Measurements from ENCODE around the gene GTPBP2.

Gene GTPBP2

GRCh38 chr6:43676962-43677606, 48.0 kb upstream of the GTPBP2 start:
- peaks cover 46% of the 10 kb centered on the region for H3K79me2 ChIP-seq (ENCODE audit: low read length)
- no peaks in the 10 kb centered on the region for H3K4me1 ChIP-seq (ENCODE audit: low read length)
- H3K9me2 ChIP-seq (replicated peaks; ENCODE audit: insufficient read depth, low read length), result no peaks in the 10 kb centered on the region
- no peaks in the 10 kb centered on the region for H3F3A ChIP-seq (ENCODE audit: insufficient read depth, low read length)
- no peak overlapping the region for H3K4me2 ChIP-seq (ENCODE audit: low read depth, low read length)
- H4K20me1 ChIP-seq (ENCODE audit: insufficient read depth, low read length), result peaks cover 6% of the 10 kb centered on the region; the same call in 1 of the 2 replicates
- no peak for TF ChIP-seq EZH2phosphoT487 (IDR thresholded peaks at IDR 0.05; ENCODE audit: low read length)
- no peak for TF ChIP-seq EZH2 (optimal IDR thresholded peaks at IDR 0.05; ENCODE audit: low read depth, low read length)
- TF ChIP-seq CTCF (IDR thresholded peaks at IDR 0.05; ENCODE audit: low read length), result no peak
- H3K9me3 ChIP-seq (replicated peaks; ENCODE audit: insufficient read depth, low read length), result no peaks in the 10 kb centered on the region
- no peaks in the 10 kb centered on the region for H3K27me3 ChIP-seq (replicated peaks; ENCODE audit: insufficient read depth, low read length)
- no peak overlapping the region for H3K9ac ChIP-seq (ENCODE audit: low read length)
- DNase-seq, result no peak
- no peak overlapping the region for H2AFZ ChIP-seq (ENCODE audit: low read length)
- no peak overlapping the region for H3K4me3 ChIP-seq (ENCODE audit: low read length)
- no peaks in the 10 kb centered on the region for H3K36me3 ChIP-seq (replicated peaks; ENCODE audit: insufficient read depth, low read length)
- H3K27ac ChIP-seq (ENCODE audit: low read length), result no peak overlapping the region

GRCh38 chr6:43674921-43675320, 45.9 kb upstream of the GTPBP2 start:
- no peaks in the 10 kb centered on the region for H3K36me3 ChIP-seq (replicated peaks; ENCODE audit: insufficient read depth, low read length)
- no peaks in the 10 kb centered on the region for H3K27me3 ChIP-seq (replicated peaks; ENCODE audit: insufficient read depth, low read length)
- no peak overlapping the region for H2AFZ ChIP-seq (ENCODE audit: low read length)
- no peaks in the 10 kb centered on the region for H4K20me1 ChIP-seq (ENCODE audit: insufficient read depth, low read length)
- H3K9me2 ChIP-seq (replicated peaks; ENCODE audit: insufficient read depth, low read length), result no peaks in the 10 kb centered on the region
- no peak overlapping the region for H3K4me2 ChIP-seq (ENCODE audit: low read depth, low read length)
- peaks cover 19% of the 10 kb centered on the region for H3K4me1 ChIP-seq (ENCODE audit: low read length)
- no peak overlapping the region for H3K9ac ChIP-seq (ENCODE audit: low read length)
- peaks cover 7% of the 10 kb centered on the region; the same call in 1 of the 2 replicates for H3F3A ChIP-seq (ENCODE audit: insufficient read depth, low read length)
- no peak overlapping the region for H3K4me3 ChIP-seq (ENCODE audit: low read length)
- H3K27ac ChIP-seq (ENCODE audit: low read length), result no peak overlapping the region
- H3K79me2 ChIP-seq (ENCODE audit: low read length), result peaks cover 24% of the 10 kb centered on the region
- TF ChIP-seq EZH2 (optimal IDR thresholded peaks at IDR 0.05; ENCODE audit: low read depth, low read length) (no peak), CTCF (IDR thresholded peaks at IDR 0.05; ENCODE audit: low read length) (no peak), EZH2phosphoT487 (IDR thresholded peaks at IDR 0.05; ENCODE audit: low read length) (no peak)
- H3K9me3 ChIP-seq (replicated peaks; ENCODE audit: insufficient read depth, low read length), result no peaks in the 10 kb centered on the region
- no peak for DNase-seq

DNA sequence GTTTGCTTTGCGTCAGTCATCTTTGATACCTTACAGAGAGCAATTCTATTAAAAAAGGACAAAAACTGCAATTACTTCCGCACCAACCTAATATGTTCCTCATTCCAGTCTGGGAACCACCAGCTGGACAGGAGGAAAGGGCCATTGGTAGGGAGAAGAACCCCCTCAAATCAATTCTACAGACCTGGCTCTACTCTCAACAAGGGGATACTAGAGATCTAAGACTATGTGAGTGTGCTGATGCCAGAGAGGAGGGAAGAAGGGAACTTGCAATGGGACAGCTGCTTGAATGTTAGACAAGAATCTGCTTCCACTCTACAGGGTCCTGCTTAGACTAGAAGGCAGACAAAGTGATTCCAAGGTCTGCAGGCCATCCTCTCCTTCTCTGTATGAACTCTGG, 45.2 kb upstream of the GTPBP2 start:
- no peak for DNase-seq
- no peak for TF ChIP-seq EZH2 (optimal IDR thresholded peaks at IDR 0.05; ENCODE audit: low read depth, low read length)
- TF ChIP-seq EZH2phosphoT487 (IDR thresholded peaks at IDR 0.05; ENCODE audit: low read length), result no peak
- no peak for TF ChIP-seq CTCF (IDR thresholded peaks at IDR 0.05; ENCODE audit: low read length)
- Histone ChIP-seq H3K9me2 (replicated peaks; ENCODE audit: insufficient read depth, low read length) (no peaks in the 10 kb centered on the region), H3K4me3 (ENCODE audit: low read length) (no peak overlapping the region), H3K27ac (ENCODE audit: low read length) (no peak overlapping the region), H3K36me3 (replicated peaks; ENCODE audit: insufficient read depth, low read length) (no peaks in the 10 kb centered on the region), H3K27me3 (replicated peaks; ENCODE audit: insufficient read depth, low read length) (no peaks in the 10 kb centered on the region), H3K9me3 (replicated peaks; ENCODE audit: insufficient read depth, low read length) (no peaks in the 10 kb centered on the region), H3K79me2 (ENCODE audit: low read length) (peaks cover 20% of the 10 kb centered on the region), H2AFZ (ENCODE audit: low read length) (no peak overlapping the region), H3F3A (ENCODE audit: insufficient read depth, low read length) (peaks cover 9% of the 10 kb centered on the region; the same call in 1 of the 2 replicates), H3K4me2 (ENCODE audit: low read depth, low read length) (no peak overlapping the region), H4K20me1 (ENCODE audit: insufficient read depth, low read length) (no peaks in the 10 kb centered on the region), H3K9ac (ENCODE audit: low read length) (no peak overlapping the region), H3K4me1 (ENCODE audit: low read length) (peaks cover 26% of the 10 kb centered on the region)
